SIG-M5 treated with dmso at 0.1 percent for 504 hours (cell line): ENCODE results near the gene C5orf63.
"Not testable (repeated sequence)": the region's sequence is repeated elsewhere in the genome, so short reads cannot be mapped to it uniquely, and the experiment has no call there.

Source experiments
- DNase-seq: peaks from one replicate; lab custom pipeline; 2025; ENCODE audit not compliant: unreplicated experiment; lab: John Stamatoyannopoulos, UW

The C5orf63 gene

DNA sequence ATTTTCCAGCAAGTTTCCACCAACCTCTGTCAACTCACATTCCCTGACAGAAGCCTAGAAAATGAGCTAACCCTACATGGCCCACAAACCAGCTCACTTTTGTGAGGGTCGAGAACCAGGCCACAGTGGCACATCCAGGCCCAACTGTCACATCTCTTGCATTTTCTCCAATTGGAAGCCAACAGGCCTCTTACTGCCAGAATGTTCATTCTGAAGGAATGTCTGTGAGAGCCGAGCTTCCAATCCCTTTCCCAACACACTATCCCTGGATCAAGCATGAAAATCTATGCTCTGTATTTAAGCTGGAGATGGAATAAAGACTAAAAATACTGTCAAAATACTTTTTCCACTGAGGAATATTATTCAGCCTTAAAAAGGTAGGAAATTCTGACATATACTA lies 62.9 kb downstream of the C5orf63 start:
- DNase-seq = no peak

DNA sequence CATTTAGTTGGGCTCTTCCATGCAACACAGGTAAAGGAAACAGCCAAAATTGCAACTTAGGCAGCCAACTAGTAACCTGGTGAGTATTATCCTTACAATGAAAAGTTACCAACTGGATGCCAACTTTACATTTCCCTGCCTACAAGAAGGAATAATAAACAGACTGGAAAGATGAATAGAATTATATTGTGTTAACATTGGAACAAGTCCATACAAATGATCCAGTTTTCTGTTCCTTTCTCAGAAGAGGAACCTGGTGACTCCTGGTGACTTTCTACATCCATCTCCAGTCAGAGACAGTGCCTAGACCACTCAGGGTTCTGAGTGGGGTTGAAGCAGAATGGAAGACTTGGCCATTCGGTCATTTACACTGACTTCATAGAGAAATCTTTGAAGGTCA lies 63.5 kb downstream of the C5orf63 start:
- no peak for DNase-seq

DNA sequence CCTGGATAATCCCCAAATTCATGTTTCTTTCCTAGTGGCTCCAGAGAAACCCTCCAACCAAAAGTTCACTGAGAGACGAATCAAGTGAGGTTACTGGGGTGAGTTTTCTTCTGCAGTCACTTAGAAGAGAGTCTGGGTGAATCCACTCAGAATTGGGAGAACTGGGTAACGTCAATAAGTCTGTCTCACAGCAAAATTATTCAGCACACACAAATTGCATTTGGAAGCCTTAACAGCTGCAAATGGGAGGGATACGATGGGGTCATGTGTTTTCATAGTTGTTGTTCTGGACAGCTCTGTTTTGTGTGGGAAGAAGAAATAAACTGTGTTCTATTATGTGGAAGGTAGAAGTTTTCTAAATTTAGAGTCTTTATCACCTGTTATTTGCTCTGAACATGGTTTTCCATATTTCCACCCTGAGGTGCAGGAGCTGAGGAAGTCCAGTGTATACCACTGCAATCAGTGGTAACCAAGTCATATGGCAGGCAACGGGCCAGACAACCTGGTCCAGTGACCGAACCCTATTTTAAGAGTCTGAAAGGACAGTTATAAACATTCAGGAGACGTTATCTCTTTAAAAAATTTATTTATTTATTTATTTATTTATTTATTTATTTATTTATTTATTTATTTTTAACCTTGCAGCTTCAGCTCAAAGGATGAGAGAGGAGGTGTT lies 64.9 kb downstream of the C5orf63 start:
- no peak for DNase-seq

DNA sequence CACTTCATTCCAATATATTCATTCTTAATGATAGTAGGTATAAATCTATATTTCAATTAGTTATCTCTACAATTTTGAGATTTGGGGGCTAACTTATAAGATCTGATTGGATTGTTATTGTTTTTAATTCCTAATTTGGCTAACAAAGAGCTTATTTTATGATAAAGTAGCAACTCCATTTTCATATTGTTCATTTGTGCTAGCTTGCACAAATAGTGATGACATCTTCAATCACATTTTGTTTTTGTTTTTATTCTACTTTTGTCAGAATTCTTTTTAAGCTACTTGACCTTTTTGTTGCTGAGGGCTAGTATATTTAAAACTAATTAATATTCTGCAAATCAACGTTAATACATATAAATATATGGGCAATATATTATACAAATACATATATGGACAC lies 65.8 kb downstream of the C5orf63 start:
- no peak for DNase-seq

DNA sequence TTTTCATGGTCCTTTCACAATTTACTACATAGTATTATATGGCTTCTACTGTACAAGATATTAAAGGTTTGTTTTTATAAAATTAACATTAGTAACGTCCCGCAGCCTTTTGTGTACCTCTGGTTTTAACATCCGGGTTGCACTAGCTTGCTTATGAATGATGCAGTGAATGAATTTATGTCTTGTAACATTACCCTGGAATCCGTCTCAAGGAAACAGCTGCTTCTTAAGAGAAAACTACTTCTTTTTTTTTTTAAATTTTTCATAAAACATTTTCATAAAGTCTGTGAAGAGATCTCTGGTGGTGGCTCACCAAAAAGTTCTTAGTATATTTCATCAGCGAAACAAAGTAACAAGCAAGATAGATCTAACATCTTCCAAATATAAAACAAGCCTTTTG lies 66.6 kb downstream of the C5orf63 start:
- no peak for DNase-seq

DNA sequence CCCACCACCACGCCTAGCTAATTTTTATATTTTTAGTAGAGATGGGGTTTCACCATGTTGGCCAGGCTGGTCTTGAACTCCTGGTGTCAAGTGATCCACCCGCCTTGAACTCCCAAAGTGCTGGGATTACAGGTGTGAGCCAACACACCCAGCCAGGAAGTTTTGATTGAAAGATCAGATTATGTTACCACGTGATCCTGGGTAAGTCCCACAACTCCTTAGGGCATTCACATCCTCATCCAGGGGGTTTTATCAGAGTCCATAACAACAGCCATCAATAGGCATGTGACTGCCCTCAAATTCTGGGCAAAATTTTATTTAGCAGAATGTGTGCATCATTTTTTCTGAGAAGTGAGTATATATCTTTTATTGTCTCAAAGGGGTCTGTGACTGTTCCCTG lies 68.0 kb downstream of the C5orf63 start:
- not testable (repeated sequence) for DNase-seq

DNA sequence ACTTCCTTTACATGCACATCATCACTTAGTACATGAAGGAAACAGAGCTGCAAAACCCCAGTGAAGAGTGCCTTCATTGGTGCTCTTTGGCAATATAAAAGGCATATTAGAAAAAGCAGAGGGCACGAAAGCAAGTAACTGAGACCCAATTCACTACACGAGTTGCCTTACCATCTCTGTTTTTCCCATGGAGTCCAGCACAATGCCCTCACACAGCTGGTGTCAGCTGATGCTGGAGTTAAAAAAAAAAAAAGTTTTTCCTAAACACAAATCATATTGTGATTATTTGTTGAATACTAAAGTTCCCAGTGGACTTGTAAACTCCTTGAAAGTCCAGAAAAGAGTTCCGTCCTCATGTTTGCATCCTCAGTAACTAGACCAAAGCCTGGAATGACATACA lies 68.6 kb downstream of the C5orf63 start:
- no peak for DNase-seq

DNA sequence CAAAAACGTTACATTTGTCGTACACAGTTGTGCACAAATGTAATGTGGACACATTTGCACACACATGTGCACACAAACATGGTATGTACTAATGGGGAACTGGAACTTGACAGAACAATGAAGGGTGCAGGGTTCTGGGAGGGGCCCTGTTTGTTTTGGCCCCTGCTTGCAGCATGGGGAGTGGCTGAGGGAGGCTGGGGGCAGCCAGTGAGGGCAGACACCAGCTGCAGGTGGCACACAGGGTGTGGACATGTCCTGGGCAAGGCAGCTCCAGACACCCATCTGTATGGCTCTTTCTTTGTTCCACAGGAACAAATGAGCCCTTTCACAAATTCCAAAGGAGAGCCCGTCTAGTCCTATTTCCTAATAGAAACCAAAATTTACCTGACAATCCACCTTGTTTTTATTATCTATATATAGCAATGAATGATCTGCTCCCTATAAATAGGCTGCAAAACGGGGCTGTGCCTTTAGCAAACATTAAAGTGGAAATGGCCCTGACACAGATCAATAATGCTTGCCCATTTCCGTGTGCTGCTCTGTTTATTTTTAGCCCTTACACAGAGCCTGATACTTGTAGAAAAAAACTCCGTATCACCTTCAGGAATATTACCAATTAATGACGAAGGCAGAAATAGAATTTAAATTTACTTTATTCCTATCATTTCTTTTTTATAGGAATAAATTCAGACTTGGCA lies 69.4 kb downstream of the C5orf63 start:
- DNase-seq = no peak

DNA sequence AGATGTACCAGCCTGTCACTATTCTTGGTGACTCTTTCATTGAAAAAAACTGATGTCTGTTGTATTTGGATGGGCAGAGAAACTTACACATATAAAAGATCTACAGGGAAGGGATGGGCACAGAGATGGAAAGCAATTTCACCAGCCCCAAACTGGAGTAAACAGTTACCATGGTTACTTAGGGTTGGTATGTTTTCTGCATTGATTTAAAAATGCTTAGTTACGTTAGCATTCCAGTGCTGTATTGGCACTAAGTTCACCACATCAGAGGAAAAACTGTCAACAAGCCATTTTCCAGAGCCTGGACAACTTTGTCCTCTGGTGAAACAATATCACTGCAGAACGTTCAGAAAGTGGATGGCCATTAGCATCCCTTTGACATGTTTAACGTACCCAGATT lies 70.9 kb downstream of the C5orf63 start:
- no peak for DNase-seq

DNA sequence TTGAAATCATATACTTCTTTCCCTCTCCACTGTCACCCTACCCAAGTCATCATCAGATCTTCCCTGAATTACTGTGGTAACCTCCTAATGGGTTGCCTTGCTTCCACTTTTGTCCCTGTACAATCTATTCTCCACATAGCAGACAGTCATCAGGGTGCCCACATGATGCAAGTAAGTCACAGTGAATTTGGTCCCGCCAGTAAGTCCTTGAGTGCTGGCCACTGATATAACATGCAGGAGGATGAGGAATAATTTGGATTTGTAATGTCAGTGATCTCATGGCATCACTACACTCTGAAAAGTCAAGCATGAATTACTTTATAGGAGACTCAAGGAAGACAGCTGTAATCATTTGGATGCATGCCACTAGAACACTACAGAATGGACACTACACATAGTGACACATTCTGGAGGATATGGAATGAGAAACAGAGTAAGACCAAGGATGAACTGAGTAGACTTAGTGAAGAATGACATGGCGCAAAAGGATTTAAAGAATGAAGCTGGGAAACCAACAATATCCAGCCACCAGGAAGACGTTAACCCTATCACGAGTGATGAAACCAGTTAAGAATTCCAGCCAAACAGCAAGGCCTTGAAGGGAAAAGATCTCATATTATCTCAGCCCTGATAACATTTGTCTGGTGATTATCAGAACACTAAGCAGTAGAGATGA lies 71.5 kb downstream of the C5orf63 start:
- no peak for DNase-seq
